Osteoblast (primary cell): ENCODE data around the gene MECP2. TPM values are rescaled to one million over a fixed set of nuclear protein-coding genes. Genes with fewer than 3 reads are reported as not detected.
A peak's percentile ranks its signal among the peaks of the same experiment; 100 is the strongest.

Source experiments
- DNase-seq: peaks from one replicate; pipeline ENCODE4 v3.0.0; 2011; ENCODE audit warnings: low spot score, mixed read lengths; ENCODE audit not compliant: insufficient read length; ENCODE audit errors: missing footprints
- H2AFZ ChIP-seq: 2 replicates; pipeline ENCODE4 v1.6.0; 2011; ENCODE audit warnings: mild to moderate bottlenecking, low read length
- H3K27ac ChIP-seq: 2 replicates; pipeline ENCODE4 v1.5.1; 2011; ENCODE audit warnings: mild to moderate bottlenecking, low read depth, low read length, moderate library complexity
- H3K27me3 ChIP-seq: 2 replicates; pipeline ENCODE4 v1.6.0; 2012; ENCODE audit warnings: mild to moderate bottlenecking, control low read depth, inconsistent platforms, low read length, moderate library complexity; ENCODE audit not compliant: insufficient read depth
- H3K36me3 ChIP-seq: 2 replicates; pipeline ENCODE4 v1.5.1; 2011; ENCODE audit warnings: mild to moderate bottlenecking, low read length, control low read depth, moderate library complexity; ENCODE audit not compliant: insufficient read depth
- H3K4me1 ChIP-seq: 2 replicates; pipeline ENCODE4 v1.5.1; 2011; ENCODE audit warnings: mild to moderate bottlenecking, low read length, control low read depth, moderate library complexity; ENCODE audit not compliant: insufficient read depth
- H3K4me2 ChIP-seq: 2 replicates; pipeline ENCODE4 v1.6.0; 2011; ENCODE audit warnings: mild to moderate bottlenecking, low read length; ENCODE audit not compliant: insufficient read depth
- H3K4me3 ChIP-seq: fragments of 200-600 bp; sonication (generic); 3 replicates; pipeline ENCODE4 v1.5.1; 2012; ENCODE audit warnings: mild to moderate bottlenecking, low read length, inconsistent platforms; ENCODE audit not compliant: insufficient read depth
- H3K79me2 ChIP-seq: 2 replicates; pipeline ENCODE4 v1.6.0; 2012; ENCODE audit warnings: mild to moderate bottlenecking, low read length, control low read depth, inconsistent platforms; ENCODE audit not compliant: insufficient read depth
- H3K9me3 ChIP-seq: 2 replicates; pipeline ENCODE4 v1.5.1; 2011; ENCODE audit warnings: low read depth, low read length, control low read depth
- H4K20me1 ChIP-seq: 2 replicates; pipeline ENCODE4 v1.6.0; 2012; ENCODE audit warnings: mild to moderate bottlenecking, low read length, control low read depth; ENCODE audit not compliant: insufficient read depth
- total RNA-seq: library from RNA; depleted of rRNA; stranded (reverse); fragments of >200 nt; gene quantifications from 2 replicates; pipeline ENCODE4 v1.2.3, GENCODE V29; 2012
- TF ChIP-seq, protein P1 (sequence below): IDR thresholded peaks from 2 replicates; pipeline ENCODE4 v1.5.1; 2011; ENCODE audit warnings: mild to moderate bottlenecking, low read depth, low read length, moderate library complexity; ENCODE audit errors: extremely low read depth

Gene MECP2
- total RNA-seq, 1 donor: 31.1 TPM

DNA sequence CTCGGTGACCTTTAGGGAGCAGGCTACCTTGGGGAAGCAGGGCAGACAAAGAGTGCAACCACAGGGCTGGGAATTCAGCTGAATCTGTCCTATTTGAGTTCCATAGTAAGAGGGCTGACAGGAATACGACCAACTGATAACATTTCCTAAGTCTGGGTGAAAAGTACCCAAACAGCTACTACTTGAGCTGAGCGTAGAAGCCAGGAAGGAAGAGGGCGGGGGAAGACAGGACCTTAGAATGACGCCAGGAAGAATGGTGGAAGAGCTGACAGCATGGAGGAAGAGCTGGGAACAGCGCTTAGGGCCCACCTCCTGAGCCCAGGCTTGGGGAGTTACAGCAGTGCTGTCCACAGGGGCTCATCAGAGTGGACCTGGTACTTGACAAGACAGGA, 14.4 kb downstream of the MECP2 start:
- peaks cover 6% of the 10 kb centered on the region for H3K36me3 ChIP-seq
- H4K20me1 ChIP-seq: peaks cover 25% of the 10 kb centered on the region
- no peak overlapping the region for H3K4me2 ChIP-seq
- H3K79me2 ChIP-seq: peaks cover 68% of the 10 kb centered on the region
- DNase-seq: peak; percentile 72
- H3K9me3 ChIP-seq: no peaks in the 10 kb centered on the region
- TF ChIP-seq, protein P1, sequence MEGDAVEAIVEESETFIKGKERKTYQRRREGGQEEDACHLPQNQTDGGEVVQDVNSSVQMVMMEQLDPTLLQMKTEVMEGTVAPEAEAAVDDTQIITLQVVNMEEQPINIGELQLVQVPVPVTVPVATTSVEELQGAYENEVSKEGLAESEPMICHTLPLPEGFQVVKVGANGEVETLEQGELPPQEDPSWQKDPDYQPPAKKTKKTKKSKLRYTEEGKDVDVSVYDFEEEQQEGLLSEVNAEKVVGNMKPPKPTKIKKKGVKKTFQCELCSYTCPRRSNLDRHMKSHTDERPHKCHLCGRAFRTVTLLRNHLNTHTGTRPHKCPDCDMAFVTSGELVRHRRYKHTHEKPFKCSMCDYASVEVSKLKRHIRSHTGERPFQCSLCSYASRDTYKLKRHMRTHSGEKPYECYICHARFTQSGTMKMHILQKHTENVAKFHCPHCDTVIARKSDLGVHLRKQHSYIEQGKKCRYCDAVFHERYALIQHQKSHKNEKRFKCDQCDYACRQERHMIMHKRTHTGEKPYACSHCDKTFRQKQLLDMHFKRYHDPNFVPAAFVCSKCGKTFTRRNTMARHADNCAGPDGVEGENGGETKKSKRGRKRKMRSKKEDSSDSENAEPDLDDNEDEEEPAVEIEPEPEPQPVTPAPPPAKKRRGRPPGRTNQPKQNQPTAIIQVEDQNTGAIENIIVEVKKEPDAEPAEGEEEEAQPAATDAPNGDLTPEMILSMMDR: no peak
- no peak overlapping the region for H2AFZ ChIP-seq
- H3K27ac ChIP-seq: no peak overlapping the region
- H3K4me1 ChIP-seq: peaks cover 11% of the 10 kb centered on the region
- H3K27me3 ChIP-seq: no peaks in the 10 kb centered on the region
- no peak overlapping the region for H3K4me3 ChIP-seq

DNA sequence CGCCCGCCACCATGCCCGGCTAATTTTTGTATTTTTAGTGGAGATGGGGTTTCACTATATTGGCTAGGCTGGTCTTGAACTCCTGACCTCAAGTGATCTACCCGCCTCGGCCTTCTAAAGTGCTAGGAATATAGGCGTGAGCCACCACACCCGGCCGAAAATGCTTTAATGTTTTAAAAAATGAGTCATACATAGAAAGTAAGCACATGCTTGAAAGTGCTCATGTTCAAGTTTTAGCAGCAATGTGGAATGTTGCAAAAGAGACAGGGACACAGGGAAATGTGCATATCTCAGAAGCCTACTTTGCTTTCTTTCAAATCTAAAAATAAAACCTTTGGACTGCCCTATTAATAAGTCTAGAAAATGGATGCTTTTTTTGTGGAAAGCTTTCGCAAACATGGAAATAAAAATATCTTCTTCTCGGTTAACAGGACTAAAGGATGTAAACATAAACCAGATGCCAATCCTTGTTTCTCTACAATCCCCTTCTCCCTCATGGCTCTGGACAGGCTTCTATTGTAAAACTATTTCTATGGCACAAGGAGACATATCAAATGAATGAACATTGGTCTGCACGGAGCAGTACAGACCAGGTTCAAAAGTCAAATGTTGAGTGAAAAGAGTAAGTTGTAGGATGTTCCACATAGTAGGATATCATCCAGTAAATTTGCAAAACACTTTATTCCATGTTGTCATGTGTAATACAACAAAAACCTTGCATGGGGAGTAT, 15.0 kb downstream of the MECP2 start:
- H3K27me3 ChIP-seq: no peaks in the 10 kb centered on the region
- H3K4me2 ChIP-seq: peak overlapping the region; percentile 3
- peaks cover 11% of the 10 kb centered on the region for H3K4me1 ChIP-seq
- DNase-seq: no peak
- no peak overlapping the region for H3K27ac ChIP-seq
- H2AFZ ChIP-seq: no peak overlapping the region
- H3K36me3 ChIP-seq: peaks cover 6% of the 10 kb centered on the region
- peaks cover 21% of the 10 kb centered on the region for H4K20me1 ChIP-seq
- H3K4me3 ChIP-seq: no peak overlapping the region
- TF ChIP-seq, protein P1: no peak
- H3K9me3 ChIP-seq: no peaks in the 10 kb centered on the region
- peaks cover 66% of the 10 kb centered on the region for H3K79me2 ChIP-seq

DNA sequence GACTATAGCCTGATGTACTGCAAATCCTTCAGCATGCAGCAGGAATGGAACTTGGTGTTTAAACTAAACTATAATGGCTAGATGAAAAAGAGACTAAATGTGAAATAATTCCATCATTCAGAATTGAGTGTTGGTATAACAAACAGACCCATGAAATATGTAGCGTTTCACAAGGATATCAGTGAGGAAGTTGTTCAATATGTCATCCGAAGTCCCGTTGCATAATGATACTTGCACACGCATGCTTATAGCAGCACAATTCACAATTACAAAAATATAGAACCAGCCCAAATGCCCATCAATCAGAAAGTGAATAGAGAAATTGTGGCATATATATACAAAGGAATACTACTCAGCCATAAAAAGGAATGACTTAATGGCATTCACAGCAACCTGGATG, 20.4 kb downstream of the MECP2 start:
- H3K9me3 ChIP-seq: no peaks in the 10 kb centered on the region
- H3K4me2 ChIP-seq: no peak overlapping the region
- peaks cover 11% of the 10 kb centered on the region for H3K4me1 ChIP-seq
- DNase-seq: no peak
- peaks cover 73% of the 10 kb centered on the region for H3K79me2 ChIP-seq
- peaks cover 6% of the 10 kb centered on the region for H3K36me3 ChIP-seq
- no peak overlapping the region for H3K27ac ChIP-seq
- no peak overlapping the region for H2AFZ ChIP-seq
- H3K27me3 ChIP-seq: peaks cover 3% of the 10 kb centered on the region
- TF ChIP-seq, protein P1: no peak
- no peak overlapping the region for H3K4me3 ChIP-seq
- H4K20me1 ChIP-seq: peaks cover 22% of the 10 kb centered on the region

DNA sequence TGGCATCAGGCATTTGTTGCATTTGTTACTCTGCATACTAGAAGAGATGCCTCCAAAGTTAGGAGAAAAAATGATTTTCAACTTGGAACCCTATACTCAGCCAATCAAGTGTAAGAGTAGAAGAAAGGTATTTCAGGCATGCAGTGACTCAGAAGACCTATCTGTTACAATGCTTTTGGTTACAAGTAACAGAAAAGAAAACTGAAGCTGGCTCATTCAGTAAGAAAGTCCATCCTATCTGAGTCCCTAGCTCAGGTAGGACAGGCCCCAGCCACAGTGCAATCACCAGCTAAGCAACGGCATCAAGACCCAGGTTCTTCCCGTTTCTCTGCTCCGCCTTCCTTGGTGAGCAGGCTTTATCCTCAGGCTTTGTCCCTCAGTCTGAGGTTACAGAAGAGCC, 23.3 kb downstream of the MECP2 start:
- H3K27ac ChIP-seq: no peak overlapping the region
- TF ChIP-seq, protein P1: no peak
- H3K36me3 ChIP-seq: peaks cover 3% of the 10 kb centered on the region
- DNase-seq: peak; percentile 81
- H3K27me3 ChIP-seq: peaks cover 3% of the 10 kb centered on the region
- H4K20me1 ChIP-seq: peaks cover 19% of the 10 kb centered on the region
- no peak overlapping the region for H2AFZ ChIP-seq
- H3K4me2 ChIP-seq: peak overlapping the region; percentile 49
- H3K9me3 ChIP-seq: no peaks in the 10 kb centered on the region
- peaks cover 78% of the 10 kb centered on the region for H3K79me2 ChIP-seq
- peaks cover 11% of the 10 kb centered on the region for H3K4me1 ChIP-seq
- no peak overlapping the region for H3K4me3 ChIP-seq
